ENCODE results near the gene GABARAP.

GABARAP gene

DNA sequence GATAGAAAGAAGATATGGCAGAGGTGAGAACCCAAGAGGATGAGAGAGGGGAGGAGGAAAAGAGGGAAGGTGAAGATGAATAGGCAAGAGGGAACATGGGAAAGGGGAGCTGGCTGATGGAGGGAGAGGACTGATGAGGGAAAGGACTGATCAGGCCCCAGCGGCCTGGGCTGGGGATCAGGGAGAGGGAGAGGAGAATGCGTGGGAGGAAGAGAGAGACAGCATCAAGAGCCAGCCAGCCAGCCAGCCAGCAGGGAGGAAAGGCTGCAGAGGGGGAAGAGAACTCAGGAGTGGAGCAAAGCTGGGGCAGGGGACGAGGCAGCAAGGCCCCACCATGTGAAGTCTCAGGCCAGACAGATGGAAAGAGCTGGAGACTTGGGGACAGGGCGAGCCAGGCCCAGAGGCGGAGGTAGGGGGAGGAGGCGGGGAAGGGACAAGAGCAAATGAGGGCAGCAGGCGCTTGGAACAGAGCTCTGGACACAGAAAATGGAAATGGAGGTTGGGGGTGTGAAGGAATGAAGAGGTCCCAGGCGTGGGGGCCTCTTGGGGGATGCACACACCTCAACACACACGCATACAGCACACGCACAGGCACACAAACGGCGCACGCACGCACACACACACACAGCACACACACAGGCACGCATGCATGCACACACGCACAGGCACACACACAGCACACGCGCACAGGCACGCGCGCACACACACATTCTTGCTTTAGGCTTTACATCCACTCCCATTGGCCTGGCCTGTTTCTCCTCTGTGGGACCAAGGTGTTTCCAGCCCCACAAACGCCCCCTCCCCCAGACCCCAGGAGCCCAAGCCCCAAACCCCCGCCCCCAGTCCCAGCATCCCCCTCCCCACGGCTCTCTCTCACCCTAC, 34.9 kb downstream of the GABARAP start:
- DNase-seq (ENCODE audit: low spot score) = no peak

DNA sequence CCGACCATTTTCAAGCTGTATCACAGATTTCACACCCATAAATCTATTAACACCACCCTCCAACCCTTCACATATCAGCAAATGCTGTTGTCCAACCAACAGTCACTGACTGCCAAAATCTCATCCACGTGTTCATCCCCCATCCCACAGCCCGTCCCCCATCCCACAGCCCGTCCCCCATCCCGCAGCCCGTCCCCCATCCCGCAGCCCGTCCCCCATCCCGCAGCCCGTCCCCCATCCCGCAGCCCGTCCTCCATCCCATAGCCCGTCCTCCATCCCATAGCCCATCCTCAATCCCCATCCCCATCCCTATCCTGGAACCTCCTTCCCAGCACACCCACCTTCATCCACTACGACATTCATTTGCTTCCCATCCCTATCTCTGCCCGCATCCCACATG, 36.7 kb downstream of the GABARAP start:
- no peak for DNase-seq (ENCODE audit: low spot score)

DNA sequence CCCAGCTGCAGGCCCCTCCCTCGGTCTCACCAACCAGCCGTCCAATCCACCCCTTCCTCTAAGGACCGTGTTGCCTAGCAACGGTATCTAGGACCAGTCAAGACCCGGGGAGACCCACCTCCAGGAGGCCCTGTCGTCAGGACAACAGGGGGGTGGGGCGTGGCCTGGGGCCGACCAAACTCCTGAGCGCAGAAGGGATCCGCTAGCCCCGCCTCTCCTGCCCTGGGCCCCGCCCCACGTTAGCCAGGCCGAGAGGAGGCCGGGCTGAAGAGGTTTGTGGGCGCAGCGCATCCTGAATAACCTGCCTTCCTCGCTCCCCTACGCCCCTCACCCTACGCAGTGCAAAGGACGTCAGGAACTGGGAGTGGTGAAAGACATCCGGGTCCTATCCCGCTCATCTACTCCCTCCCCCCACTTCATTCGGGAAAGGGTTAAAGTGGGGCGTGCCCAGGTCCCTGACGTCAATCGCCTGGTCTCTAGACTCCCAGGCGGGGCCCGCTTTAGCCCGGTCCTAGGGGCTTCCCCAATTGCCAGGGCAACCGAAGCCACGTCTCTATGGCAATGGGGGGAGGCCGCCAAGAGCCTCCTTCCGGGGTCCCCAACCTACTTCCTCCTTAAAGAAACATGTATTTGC, 37.3 kb downstream of the GABARAP start:
- peak; percentile 81 for DNase-seq (ENCODE audit: low spot score)

DNA sequence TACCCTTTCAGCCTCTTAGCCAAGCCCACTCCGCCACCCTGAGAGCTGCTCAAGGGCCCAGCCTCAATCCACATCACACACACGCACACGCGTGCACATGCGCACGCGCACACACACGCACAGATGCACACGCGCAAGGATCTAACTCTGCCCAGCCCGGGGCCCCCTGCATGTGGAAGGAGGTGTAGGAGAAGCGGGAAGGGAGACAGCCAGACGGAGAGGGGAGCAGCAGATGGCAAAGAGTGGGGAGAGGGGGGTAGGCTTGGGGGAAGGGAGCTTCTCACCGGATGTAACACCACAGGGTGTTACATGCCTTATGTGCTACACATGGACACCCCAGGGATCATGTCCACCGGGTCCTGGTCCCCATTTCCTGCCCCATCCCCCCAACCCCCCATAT, 37.9 kb downstream of the GABARAP start:
- DNase-seq (ENCODE audit: low spot score) = no peak

DNA sequence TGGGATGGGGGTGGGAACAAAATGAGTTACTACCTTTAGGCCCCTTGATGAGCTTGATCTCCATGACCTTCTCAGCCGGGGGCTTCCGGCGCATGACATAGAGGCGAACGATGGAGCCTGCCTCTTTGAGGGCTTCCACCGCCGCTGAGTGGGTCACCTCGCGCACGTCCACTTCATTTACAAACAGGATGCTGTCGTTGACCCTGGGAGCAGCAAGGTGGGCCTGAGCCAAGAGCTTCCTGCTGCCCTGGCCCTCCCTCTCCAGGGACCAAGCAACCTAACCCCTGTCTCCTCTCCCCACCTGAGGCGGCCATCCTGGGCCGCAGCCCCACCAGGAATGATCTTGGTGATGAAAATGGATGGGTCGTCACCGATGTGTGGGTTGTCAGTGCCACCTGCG, 38.9 kb downstream of the GABARAP start:
- DNase-seq (ENCODE audit: low spot score) = no peak

DNA sequence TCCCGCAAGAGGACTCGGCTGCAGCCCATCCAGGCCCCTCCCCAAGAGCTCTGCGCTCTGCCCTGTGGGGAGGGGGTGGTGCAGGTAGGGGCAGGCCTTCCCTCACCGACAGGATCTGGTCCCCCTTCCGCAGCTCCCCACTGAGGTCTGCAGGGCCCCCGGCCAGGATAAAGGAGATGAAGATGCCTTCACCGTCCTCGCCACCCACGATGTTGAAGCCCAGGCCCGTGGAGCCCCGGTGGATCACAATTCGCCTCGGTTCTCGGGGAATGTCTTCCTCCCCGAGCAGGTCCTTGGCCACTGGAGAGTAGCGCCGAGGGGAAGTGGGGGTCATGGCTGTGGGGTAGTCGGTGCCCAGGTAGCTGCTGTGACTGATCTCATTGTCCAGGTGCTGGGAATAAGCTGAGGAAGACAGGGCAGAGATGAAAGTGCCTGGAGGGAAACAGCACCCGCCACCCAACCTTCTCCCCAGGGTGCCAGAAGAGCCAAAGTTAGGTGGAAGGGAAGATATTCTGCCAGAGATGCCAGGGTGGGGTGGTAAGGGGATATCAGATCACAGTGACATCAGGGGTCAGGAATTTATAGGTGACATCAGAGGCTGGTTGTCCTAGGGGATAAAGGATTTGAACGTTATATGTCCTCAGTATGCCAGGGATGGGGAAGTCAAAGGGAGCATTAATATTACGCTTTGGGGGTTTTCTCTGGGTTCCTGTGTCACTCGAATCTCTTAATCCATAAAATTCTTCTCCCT, 45.4 kb downstream of the GABARAP start:
- DNase-seq (ENCODE audit: low spot score) = no peak

DNA sequence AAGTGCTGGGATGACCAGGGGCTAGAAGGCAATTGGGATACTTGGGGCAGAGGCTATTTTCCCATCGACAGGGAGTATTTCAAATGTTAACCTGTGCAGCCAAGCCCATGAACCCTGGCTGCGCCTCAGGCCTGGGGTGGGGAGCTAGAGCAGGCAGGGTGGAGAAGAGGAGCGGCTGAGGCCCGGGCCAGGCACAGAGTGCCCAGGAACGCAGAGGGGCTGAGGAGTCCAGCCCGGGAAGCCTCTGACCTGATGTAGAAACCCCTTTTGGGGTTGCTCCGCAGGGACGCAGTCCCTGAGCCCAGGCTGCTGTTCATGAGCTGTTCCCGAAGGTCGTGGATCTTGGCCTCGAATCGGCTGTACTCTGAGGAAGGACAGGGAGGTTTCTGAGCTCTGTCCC, 46.3 kb downstream of the GABARAP start:
- DNase-seq (ENCODE audit: low spot score) = no peak

DNA sequence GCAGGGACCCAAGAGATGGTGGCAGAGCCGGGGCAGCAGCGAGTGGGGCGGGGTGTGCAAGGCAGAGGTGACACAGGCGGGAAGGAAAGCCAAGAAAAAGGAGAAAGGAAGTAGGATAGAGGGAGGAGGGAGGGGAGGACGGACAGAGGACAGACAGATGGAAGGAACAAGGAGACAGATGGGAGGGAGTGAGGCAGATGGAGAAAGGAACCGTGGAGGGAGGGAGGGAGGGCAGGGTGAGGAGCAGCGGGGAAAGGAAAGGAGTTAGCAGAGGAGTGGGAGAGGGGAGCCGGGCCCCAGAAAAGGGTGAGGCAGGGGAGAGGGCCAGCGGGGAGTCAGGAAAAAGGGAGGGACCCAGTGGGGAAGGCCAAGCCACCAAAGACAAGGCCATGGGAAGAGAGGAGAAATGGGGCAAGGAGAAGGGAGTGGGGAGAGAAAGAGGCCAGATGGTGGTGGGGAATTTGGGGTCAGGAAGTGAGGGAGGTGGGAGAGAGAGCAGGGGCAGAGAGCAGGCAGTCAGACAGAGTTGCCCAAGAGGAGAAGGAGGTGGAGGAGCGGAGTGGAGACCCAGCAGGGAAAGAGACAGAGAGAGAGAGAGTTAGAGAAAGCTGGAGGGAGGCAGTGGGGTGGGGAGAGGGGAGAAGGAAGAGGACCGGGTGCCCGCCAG, 49.8 kb downstream of the GABARAP start:
- DNase-seq (ENCODE audit: low spot score) = no peak

DNA sequence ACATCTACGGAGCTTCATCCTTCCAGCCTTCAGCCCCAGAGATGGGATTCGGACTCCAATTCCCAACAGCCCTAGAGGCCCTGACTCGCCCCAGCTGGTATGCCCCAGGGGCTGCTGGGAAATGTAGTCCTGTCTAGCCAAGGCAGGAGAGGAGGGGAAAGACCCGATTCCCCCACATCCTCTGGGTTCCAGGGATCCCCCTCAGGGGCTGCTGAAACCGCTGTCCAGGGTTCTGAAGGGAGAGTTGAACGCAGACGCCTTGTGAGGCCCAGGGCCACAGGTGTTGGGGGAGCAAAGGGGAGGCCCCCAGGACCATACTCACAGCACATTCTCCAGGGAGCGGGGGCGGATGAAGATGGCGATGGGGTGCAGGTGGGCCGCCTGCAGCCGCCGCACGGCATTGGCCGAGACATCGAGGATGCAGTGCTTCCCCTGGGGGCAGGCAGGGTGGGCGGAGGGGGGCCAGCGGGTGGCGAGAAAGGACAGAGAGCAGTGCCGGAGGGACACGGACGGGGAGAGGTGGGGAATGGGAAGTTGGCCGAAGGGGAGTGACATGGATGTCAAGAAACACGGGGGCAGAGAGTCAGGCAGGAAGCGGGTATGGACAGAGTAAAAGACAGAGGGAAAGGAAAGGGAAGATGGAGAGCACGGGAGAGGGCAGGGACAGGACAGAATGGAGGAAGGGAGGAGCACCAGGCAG, 50.5 kb downstream of the GABARAP start:
- no peak for DNase-seq (ENCODE audit: low spot score)

DNA sequence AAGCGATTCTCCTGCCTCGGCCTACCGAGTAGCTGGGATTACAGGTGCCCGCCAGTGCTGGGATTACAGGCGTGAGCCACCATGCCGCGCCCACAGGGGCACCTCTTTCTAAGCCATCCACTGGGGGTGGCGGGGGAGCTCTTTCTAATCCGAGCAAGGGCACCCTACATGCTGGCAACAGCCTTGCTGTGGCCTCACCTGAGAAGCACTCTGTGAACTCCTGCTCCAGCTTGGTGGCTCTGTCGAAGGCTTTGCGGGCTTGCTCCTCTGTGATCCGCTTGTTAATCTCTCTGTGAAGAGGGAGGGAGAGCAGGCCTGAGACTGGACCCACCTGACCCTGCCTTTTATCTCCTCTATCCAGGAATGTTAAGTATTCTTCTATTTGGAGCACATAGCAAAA, 51.2 kb downstream of the GABARAP start:
- DNase-seq (ENCODE audit: low spot score) = no peak

DNA sequence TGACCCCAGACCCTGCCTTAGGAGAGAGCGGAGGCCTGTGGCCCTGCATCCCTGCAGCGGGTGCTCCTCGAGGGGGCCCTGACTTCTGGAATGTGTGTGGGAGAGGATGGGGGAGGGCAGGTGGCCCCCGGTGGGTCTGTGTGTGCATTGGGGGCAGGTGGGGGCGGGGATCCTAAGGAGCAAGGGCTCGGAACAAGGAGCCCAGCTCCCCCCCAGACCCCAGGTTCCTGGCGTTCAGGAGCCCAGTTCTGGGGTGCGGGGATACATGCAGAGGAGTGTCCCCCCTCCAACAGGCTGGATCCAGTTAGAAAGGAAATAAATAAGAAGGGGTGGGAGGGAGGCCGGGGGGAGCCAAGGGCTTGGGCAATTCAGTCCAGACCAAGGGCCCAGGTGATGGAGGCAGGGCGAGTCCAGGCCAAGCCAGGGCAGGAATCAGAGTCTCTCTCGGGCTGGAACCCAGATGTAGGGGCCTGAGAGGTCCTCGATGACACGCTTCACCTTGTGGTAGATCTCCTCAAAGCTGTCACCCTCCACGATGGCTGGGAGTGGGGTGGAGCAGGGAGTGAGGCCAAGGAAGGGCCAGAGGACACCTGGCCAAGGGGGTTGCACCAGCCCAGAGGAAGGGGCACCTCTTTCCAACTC, 51.9 kb downstream of the GABARAP start:
- no peak for DNase-seq (ENCODE audit: low spot score)

Data from putamen (tissue), 1 donor.